NCI-H2196 (cell line): Measurements from ENCODE around the gene CD99.
"Not testable (repeated sequence)": the region's sequence is repeated elsewhere in the genome, so short reads cannot be mapped to it uniquely, and the experiment has no call there.

Experiments
- DNase-seq: peaks from one replicate; lab custom pipeline; 2025; ENCODE audit not compliant: unreplicated experiment; lab: John Stamatoyannopoulos, UW

Gene CD99

GRCh38 chrX:2719774-2720447, 28.8 kb downstream of the CD99 start:
- no peak for DNase-seq

GRCh38 chrX:2723286-2723879, 32.3 kb downstream of the CD99 start:
- no peak for DNase-seq

GRCh38 chrX:2727264-2727663, 36.2 kb downstream of the CD99 start:
- DNase-seq, result not testable (repeated sequence)

- no peak for DNase-seq
Observed at GRCh38 chrX:2732076-2732475, 41.0 kb downstream of the CD99 start.

GRCh38 chrX:2732649-2733048, 41.6 kb downstream of the CD99 start:
- DNase-seq, result no peak

GRCh38 chrX:2733286-2733685, 42.2 kb downstream of the CD99 start:
- DNase-seq, result no peak

GRCh38 chrX:2735270-2735669, 44.2 kb downstream of the CD99 start:
- DNase-seq, result no peak

- no peak for DNase-seq
Observed at GRCh38 chrX:2740672-2741071, 49.6 kb downstream of the CD99 start.

GRCh38 chrX:2741386-2741785, 50.3 kb downstream of the CD99 start:
- no peak for DNase-seq

GRCh38 chrX:2746250-2746649, 55.2 kb downstream of the CD99 start:
- DNase-seq, result not testable (repeated sequence)

GRCh38 chrX:2748171-2748814, 57.2 kb downstream of the CD99 start:
- DNase-seq, result no peak

- no peak for DNase-seq
Observed at GRCh38 chrX:2748815-2749188, 57.7 kb downstream of the CD99 start.

GRCh38 chrX:2751291-2751690, 60.2 kb downstream of the CD99 start:
- DNase-seq, result no peak

GRCh38 chrX:2751874-2752300, 60.8 kb downstream of the CD99 start, which contains the start of gene XG:
XG (plus strand) TSS chrX:2752040; CDS start chrX:2752275, 235 bp downstream.
- not testable (repeated sequence) for DNase-seq

GRCh38 chrX:2752441-2752840, 61.3 kb downstream of the CD99 start:
- DNase-seq, result not testable (repeated sequence)

- not testable (repeated sequence) for DNase-seq
Observed at GRCh38 chrX:2755163-2755715, 64.1 kb downstream of the CD99 start.

- no peak for DNase-seq
Observed at GRCh38 chrX:2756548-2756947, 65.5 kb downstream of the CD99 start.

- DNase-seq, result no peak
Observed at GRCh38 chrX:2761246-2761645, 70.2 kb downstream of the CD99 start.

- not testable (repeated sequence) for DNase-seq
Observed at GRCh38 chrX:2762671-2763070, 71.6 kb downstream of the CD99 start.

- not testable (repeated sequence) for DNase-seq
Observed at GRCh38 chrX:2764766-2765548, 73.9 kb downstream of the CD99 start.

- DNase-seq, result no peak
Observed at GRCh38 chrX:2765549-2765830, 74.4 kb downstream of the CD99 start.
